HCT116 (cell line): ENCODE data around the gene EVI5. TPM values are rescaled to one million over a fixed set of nuclear protein-coding genes. Genes with fewer than 3 reads are reported as not detected.

Experiments used
- ATAC-seq: fragments of 200-7000 bp; cut with Tn5 transposase; 2 replicates; pipeline ENCODE4 v1.9.1; 2020; ENCODE audit warnings: mild to moderate bottlenecking, moderate library complexity
- BruUV-seq: library from RNA; stranded (reverse); fragments of 400-500 nt; replicated peaks from 2 replicates; lab custom pipeline; 2021; lab: Mats Ljungman, UMichigan
- CTCF ChIA-PET: fragments of 300-600 bp; sonication (Branson Sonifier 250); formaldehyde crosslinking; loops from one replicate; lab custom pipeline; 2021; ENCODE audit warnings: antibody characterized with exemption; lab: Charles Lee
- POLR2A ChIA-PET: fragments of 300-600, 350-600 bp; sonication (Branson Sonifier 250); formaldehyde crosslinking; loops from one replicate; lab custom pipeline; 2021; ENCODE audit warnings: antibody characterized with exemption; lab: Charles Lee
- RAD21 ChIA-PET, 2 experiments: fragments of 300-600 bp; sonication (Branson Sonifier 250); formaldehyde crosslinking; loops; one replicate each; lab custom pipeline; 2023; ENCODE audit warnings: low total read pairs in 2 of 2; ENCODE audit not compliant: uncharacterized antibody in 2 of 2, unreplicated experiment in 2 of 2, low non-redundant PET in 1 of 2; lab: Charles Lee
- DNase-seq: peaks from one replicate; pipeline ENCODE4 v3.0.0-alpha.2; 2010; ENCODE audit warnings: low read depth, low spot score
- H2AFZ ChIP-seq: fragments of 200-600 bp; shearing (Covaris generic), sonication (generic); 2 replicates; pipeline ENCODE4 v1.6.1; 2017; ENCODE audit warnings: low read depth, mixed run types, mixed read lengths, antibody characterized with exemption, low read length; ENCODE audit not compliant: poor library complexity, severe bottlenecking
- H3K27ac ChIP-seq: 2 replicates; pipeline ENCODE4 v1.5.1; 2012; ENCODE audit warnings: low read depth, low read length
- H3K27me3 ChIP-seq: fragments of 200-600 bp; sonication (generic); 2 replicates; pipeline ENCODE4 v1.6.1; 2016; ENCODE audit warnings: mixed run types, low read length, mixed read lengths; ENCODE audit not compliant: insufficient read depth
- H3K36me3 ChIP-seq, 2 experiments: fragments of 200-500 bp in 1 of 2; fragments of 200-600 bp in 1 of 2; sonication (Bioruptor generic) in 1 of 2; sonication (generic) in 1 of 2; 2 replicates each; pipeline versions ENCODE4 v1.5.1 to v1.6.1; 2014 to 2016; ENCODE audit warnings: low read length in 2 of 2, inconsistent platforms in 1 of 2, mixed read lengths in 1 of 2, mixed run types in 1 of 2; ENCODE audit not compliant: insufficient read depth in 2 of 2, control insufficient read depth in 1 of 2
- H3K4me1 ChIP-seq, 2 experiments: fragments of 200-600 bp in 1 of 2; sonication (generic) in 1 of 2; 2 replicates each; pipeline versions ENCODE4 v1.5.1 to v1.6.1; 2012 to 2017; ENCODE audit warnings: low read length in 2 of 2, inconsistent platforms in 1 of 2, mild to moderate bottlenecking in 1 of 2, mixed read lengths in 1 of 2, mixed run types in 1 of 2, moderate library complexity in 1 of 2; ENCODE audit not compliant: insufficient read depth in 2 of 2, control insufficient read depth in 1 of 2
- H3K4me2 ChIP-seq: fragments of 200-600 bp; sonication (generic); 2 replicates; pipeline ENCODE4 v1.6.1; 2017; ENCODE audit warnings: mixed run types, low read length, mixed read lengths
- H3K4me3 ChIP-seq, 2 experiments: fragments of 200-600 bp in 1 of 2; sonication (generic) in 1 of 2; replicated peaks in 1 of 2; 2 replicates each; pipeline ENCODE4 v1.5.1; 2011 to 2016; ENCODE audit warnings: low read length in 2 of 2, control low read depth in 1 of 2, low read depth in 1 of 2, mild to moderate bottlenecking in 1 of 2, mixed read lengths in 1 of 2, mixed run types in 1 of 2
- H3K79me2 ChIP-seq: fragments of 200-600 bp; sonication (generic); 2 replicates; pipeline ENCODE4 v1.6.1; 2017; ENCODE audit warnings: mild to moderate bottlenecking, mixed run types, low read length, moderate library complexity, mixed read lengths; ENCODE audit not compliant: insufficient read depth
- H3K9ac ChIP-seq: fragments of 200-600 bp; sonication (generic); 2 replicates; pipeline ENCODE4 v1.6.1; 2016; ENCODE audit warnings: low read length, mixed read lengths
- H3K9me2 ChIP-seq: fragments of 200-600 bp; sonication (generic), shearing (Covaris generic); 2 replicates; pipeline ENCODE4 v1.6.1; 2017; ENCODE audit warnings: mixed run types, mild to moderate bottlenecking, moderate library complexity; ENCODE audit not compliant: insufficient read depth
- H3K9me3 ChIP-seq, 2 experiments: fragments of 200-500 bp in 1 of 2; fragments of 200-600 bp in 1 of 2; sonication (Bioruptor generic) in 1 of 2; sonication (generic) in 1 of 2; 2 replicates each; pipeline ENCODE4 v1.6.1; 2014 to 2017; ENCODE audit warnings: low read length in 2 of 2, mixed read lengths in 2 of 2, inconsistent platforms in 1 of 2, low read depth in 1 of 2, mild to moderate bottlenecking in 1 of 2, mixed run types in 1 of 2, moderate library complexity in 1 of 2; ENCODE audit not compliant: control insufficient read depth in 1 of 2, insufficient read depth in 1 of 2
- H4K20me1 ChIP-seq: fragments of 200-600 bp; sonication (generic), shearing (Covaris generic); 2 replicates; pipeline ENCODE4 v1.6.1; 2017; ENCODE audit warnings: mixed run types, mild to moderate bottlenecking, moderate library complexity; ENCODE audit not compliant: insufficient read depth
- EGR1 ChIP-seq: IDR thresholded peaks from 2 replicates; pipeline ENCODE4 v1.6.1; 2012; ENCODE audit warnings: low read depth
- ELF1 ChIP-seq: IDR thresholded peaks from 2 replicates; pipeline ENCODE4 v1.6.1; 2012; ENCODE audit warnings: low read depth, borderline replicate concordance
- EZH2 ChIP-seq: fragments of 200-600 bp; sonication (generic); IDR thresholded peaks from 2 replicates; pipeline ENCODE4 v1.6.1; 2017; ENCODE audit warnings: antibody characterized with exemption, mixed run types
- FOSL1 ChIP-seq: IDR thresholded peaks from 2 replicates; pipeline ENCODE4 v1.6.1; 2012; ENCODE audit warnings: low read depth
- JUND ChIP-seq: IDR thresholded peaks from 2 replicates; pipeline ENCODE4 v1.6.1; 2012
- POLR2A ChIP-seq: IDR thresholded peaks from 2 replicates; pipeline ENCODE4 v1.7.0; 2011; ENCODE audit warnings: borderline replicate concordance; ENCODE audit not compliant: insufficient read depth, insufficient read length; ENCODE audit errors: extremely low read depth
- SP1 ChIP-seq: IDR thresholded peaks from 2 replicates; pipeline ENCODE4 v1.6.1; 2012; ENCODE audit warnings: low read depth
- SRF ChIP-seq: IDR thresholded peaks from 2 replicates; pipeline ENCODE4 v1.6.1; 2012; ENCODE audit warnings: low read depth
- TCF7L2 ChIP-seq: IDR thresholded peaks from 2 replicates; pipeline ENCODE4 v1.7.0; 2011; ENCODE audit warnings: borderline replicate concordance, inconsistent platforms; ENCODE audit not compliant: insufficient read depth, insufficient read length; ENCODE audit errors: extremely low read depth
- YY1 ChIP-seq: IDR thresholded peaks from 2 replicates; pipeline ENCODE4 v1.6.1; 2011; ENCODE audit warnings: low read length, low read depth, moderate library complexity, mild to moderate bottlenecking; ENCODE audit not compliant: insufficient replicate concordance; ENCODE audit errors: extremely low read depth
- ZFX ChIP-seq: fragments of 450-650 bp; IDR thresholded peaks from 2 replicates; pipeline ENCODE4 v1.6.1; 2017
- ZNF274 ChIP-seq: fragments of 200-500 bp; sonication (Bioruptor generic); IDR thresholded peaks from 2 replicates; pipeline ENCODE4 v1.6.1; 2014; ENCODE audit warnings: mild to moderate bottlenecking, low read depth, low read length, inconsistent platforms
- intact Hi-C: fragments of 100-400 bp; cut with micrococcal nuclease; formaldehyde crosslinking; loops from 2 replicates; pipeline ENCODE4 v1.10.0; 2022
- total RNA-seq: library from RNA; stranded (reverse); gene quantifications from one replicate; pipeline ENCODE4 v1.2.1, GENCODE V29; 2021; ENCODE audit not compliant: unreplicated experiment
- TF ChIP-seq, protein P1 (sequence below): IDR thresholded peaks from 2 replicates; pipeline ENCODE4 v1.6.1; 2012; ENCODE audit warnings: low read depth
- TF ChIP-seq, protein P2 (sequence below): IDR thresholded peaks from 2 replicates; pipeline ENCODE4 v1.6.1; 2012

The EVI5 gene
- total RNA-seq, 1 experiment from 2014 or later: 21.8 TPM

DNA sequence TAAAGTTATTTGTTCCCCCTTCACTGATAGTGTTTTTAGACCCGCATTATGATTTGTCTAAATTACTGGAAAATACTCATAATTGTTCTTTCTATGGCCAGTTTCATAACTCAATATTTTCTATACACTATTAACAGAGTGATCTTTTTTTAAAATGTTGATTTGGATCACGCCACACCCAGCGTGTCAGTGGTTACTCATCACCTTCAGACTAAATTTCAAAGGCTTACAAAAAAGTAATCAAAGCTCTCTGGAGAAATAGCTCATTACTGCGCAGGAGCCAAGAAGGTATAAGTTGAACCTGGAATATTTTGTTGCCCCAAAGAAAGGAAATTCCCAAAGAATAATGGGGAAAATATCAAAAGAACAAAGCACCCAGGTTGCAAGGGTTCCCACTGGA is 104.9 kb downstream of the EVI5 start:
- no peak for TF ChIP-seq EGR1
- TF ChIP-seq, protein P1, sequence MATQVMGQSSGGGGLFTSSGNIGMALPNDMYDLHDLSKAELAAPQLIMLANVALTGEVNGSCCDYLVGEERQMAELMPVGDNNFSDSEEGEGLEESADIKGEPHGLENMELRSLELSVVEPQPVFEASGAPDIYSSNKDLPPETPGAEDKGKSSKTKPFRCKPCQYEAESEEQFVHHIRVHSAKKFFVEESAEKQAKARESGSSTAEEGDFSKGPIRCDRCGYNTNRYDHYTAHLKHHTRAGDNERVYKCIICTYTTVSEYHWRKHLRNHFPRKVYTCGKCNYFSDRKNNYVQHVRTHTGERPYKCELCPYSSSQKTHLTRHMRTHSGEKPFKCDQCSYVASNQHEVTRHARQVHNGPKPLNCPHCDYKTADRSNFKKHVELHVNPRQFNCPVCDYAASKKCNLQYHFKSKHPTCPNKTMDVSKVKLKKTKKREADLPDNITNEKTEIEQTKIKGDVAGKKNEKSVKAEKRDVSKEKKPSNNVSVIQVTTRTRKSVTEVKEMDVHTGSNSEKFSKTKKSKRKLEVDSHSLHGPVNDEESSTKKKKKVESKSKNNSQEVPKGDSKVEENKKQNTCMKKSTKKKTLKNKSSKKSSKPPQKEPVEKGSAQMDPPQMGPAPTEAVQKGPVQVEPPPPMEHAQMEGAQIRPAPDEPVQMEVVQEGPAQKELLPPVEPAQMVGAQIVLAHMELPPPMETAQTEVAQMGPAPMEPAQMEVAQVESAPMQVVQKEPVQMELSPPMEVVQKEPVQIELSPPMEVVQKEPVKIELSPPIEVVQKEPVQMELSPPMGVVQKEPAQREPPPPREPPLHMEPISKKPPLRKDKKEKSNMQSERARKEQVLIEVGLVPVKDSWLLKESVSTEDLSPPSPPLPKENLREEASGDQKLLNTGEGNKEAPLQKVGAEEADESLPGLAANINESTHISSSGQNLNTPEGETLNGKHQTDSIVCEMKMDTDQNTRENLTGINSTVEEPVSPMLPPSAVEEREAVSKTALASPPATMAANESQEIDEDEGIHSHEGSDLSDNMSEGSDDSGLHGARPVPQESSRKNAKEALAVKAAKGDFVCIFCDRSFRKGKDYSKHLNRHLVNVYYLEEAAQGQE: no peak
- no peak for TF ChIP-seq YY1
- TF ChIP-seq ELF1: no peak
- TF ChIP-seq FOSL1: peak; percentile 55; the same call in 1 of the 2 replicates
- TF ChIP-seq JUND: peak; percentile 30; the same call in 1 of the 2 replicates
- no peak for TF ChIP-seq SRF
- TF ChIP-seq, protein P2, sequence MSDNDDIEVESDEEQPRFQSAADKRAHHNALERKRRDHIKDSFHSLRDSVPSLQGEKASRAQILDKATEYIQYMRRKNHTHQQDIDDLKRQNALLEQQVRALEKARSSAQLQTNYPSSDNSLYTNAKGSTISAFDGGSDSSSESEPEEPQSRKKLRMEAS: no peak
- no peak for TF ChIP-seq ZFX
- no peak for TF ChIP-seq TCF7L2
- no peak for TF ChIP-seq EZH2
- TF ChIP-seq POLR2A: no peak
- TF ChIP-seq ZNF274: no peak
- peak; percentile 26; the same call in 1 of the 2 replicates for TF ChIP-seq SP1
- no peak overlapping the region for H3K9ac ChIP-seq
- H4K20me1 ChIP-seq: no peaks in the 10 kb centered on the region
- no peaks in the 10 kb centered on the region for H3K27me3 ChIP-seq
- DNase-seq (no peak), ATAC-seq (no peak)
- peak overlapping the region; percentile 41 for H3K4me2 ChIP-seq
- peaks cover 0 to 12% of the 10 kb centered on the region in 2 experiments; a peak in 2 of 4 replicates for H3K4me1 ChIP-seq
- no peaks in the 10 kb centered on the region for H3K9me2 ChIP-seq
- H3K4me3 ChIP-seq: no peak overlapping the region
- no peak overlapping the region for H2AFZ ChIP-seq
- no peaks in the 10 kb centered on the region for H3K36me3 ChIP-seq
- intact Hi-C loops: no loop called here
- H3K79me2 ChIP-seq: no peaks in the 10 kb centered on the region
- H3K9me3 ChIP-seq: no peaks in the 10 kb centered on the region
- no TSS peak for BruUV-seq
- ChIA-PET RAD21 (interaction anchor here in 1 of 2 experiments (0.6 kb wide), 1 partner anchor 53 kb away, joined by 4 read pairs; no protein-coding TSS in a partner anchor), POLR2A (no interaction called here), CTCF (no interaction called here)
- H3K27ac ChIP-seq: no peak overlapping the region
